ENCODE data around the gene PCDHGA10. TPM values are rescaled to one million over a fixed set of nuclear protein-coding genes. Genes with fewer than 3 reads are reported as not detected.
"Not testable (repeated sequence)": the region's sequence is repeated elsewhere in the genome, so short reads cannot be mapped to it uniquely, and the experiment has no call there.

The PCDHGA10 gene
- total RNA-seq, 4 donors from 2014 or later: 7.0 to 23.6 (median 10.3) TPM

GRCh38 chr5:141398608-141399007 is 14.2 kb upstream of the PCDHGA10 start:
- no peak for DNase-seq (ENCODE audit: low spot score in 2 of 2)
- no peak overlapping the region for H3K27ac ChIP-seq
- H3K4me1 ChIP-seq: no peaks in the 10 kb centered on the region
- H3K4me3 ChIP-seq: no peak overlapping the region
- peaks cover 5% of the 10 kb centered on the region for H3K27me3 ChIP-seq
- peaks cover 65% of the 10 kb centered on the region for H3K9me3 ChIP-seq
- TF ChIP-seq POLR2A (IDR thresholded peaks at IDR 0.05) (no peak), CTCF (IDR thresholded peaks at IDR 0.05) (no peak), EP300 (IDR thresholded peaks at IDR 0.05) (no peak), POLR2AphosphoS5 (IDR thresholded peaks at IDR 0.05) (no peak)
- H3K36me3 ChIP-seq: no peaks in the 10 kb centered on the region
- WGBS: 25% methylated on average over 15 of the region's 15 CpGs

DNA sequence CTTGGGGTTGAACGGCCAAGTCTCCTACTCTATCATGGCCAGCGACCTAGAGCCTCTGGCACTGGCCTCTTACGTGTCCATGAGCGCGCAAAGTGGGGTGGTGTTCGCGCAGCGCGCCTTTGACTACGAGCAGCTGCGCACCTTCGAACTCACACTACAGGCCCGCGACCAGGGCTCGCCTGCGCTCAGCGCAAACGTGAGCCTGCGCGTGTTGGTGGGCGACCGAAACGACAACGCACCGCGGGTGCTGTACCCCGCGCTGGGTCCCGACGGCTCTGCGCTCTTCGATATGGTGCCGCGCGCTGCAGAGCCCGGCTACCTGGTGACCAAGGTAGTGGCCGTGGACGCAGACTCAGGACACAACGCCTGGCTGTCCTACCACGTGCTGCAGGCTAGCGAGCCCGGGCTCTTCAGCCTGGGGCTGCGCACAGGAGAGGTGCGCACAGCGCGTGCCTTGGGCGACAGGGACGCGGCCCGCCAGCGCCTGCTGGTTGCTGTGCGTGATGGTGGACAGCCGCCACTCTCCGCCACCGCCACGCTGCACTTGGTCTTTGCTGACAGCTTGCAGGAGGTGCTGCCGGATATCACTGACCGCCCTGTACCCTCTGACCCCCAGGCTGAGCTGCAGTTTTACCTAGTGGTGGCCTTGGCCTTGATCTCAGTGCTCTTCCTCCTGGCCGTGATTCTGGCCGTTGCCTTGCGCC is 13.1 kb upstream of the PCDHGA10 start:
- whole genome bisulfite sequencing: 32% methylated on average over 16 of the region's 61 CpGs
- H3K36me3 ChIP-seq: no peaks in the 10 kb centered on the region
- no peak overlapping the region for H3K4me3 ChIP-seq
- H3K9me3 ChIP-seq: peaks cover 62% of the 10 kb centered on the region
- TF ChIP-seq CTCF (IDR thresholded peaks at IDR 0.05) (no peak), POLR2AphosphoS5 (IDR thresholded peaks at IDR 0.05) (no peak), EP300 (IDR thresholded peaks at IDR 0.05) (no peak), POLR2A (IDR thresholded peaks at IDR 0.05) (no peak)
- H3K27ac ChIP-seq: no peak overlapping the region
- peaks cover 5% of the 10 kb centered on the region for H3K27me3 ChIP-seq
- no peaks in the 10 kb centered on the region for H3K4me1 ChIP-seq
- DNase-seq (ENCODE audit: low spot score in 2 of 2): no peak

DNA sequence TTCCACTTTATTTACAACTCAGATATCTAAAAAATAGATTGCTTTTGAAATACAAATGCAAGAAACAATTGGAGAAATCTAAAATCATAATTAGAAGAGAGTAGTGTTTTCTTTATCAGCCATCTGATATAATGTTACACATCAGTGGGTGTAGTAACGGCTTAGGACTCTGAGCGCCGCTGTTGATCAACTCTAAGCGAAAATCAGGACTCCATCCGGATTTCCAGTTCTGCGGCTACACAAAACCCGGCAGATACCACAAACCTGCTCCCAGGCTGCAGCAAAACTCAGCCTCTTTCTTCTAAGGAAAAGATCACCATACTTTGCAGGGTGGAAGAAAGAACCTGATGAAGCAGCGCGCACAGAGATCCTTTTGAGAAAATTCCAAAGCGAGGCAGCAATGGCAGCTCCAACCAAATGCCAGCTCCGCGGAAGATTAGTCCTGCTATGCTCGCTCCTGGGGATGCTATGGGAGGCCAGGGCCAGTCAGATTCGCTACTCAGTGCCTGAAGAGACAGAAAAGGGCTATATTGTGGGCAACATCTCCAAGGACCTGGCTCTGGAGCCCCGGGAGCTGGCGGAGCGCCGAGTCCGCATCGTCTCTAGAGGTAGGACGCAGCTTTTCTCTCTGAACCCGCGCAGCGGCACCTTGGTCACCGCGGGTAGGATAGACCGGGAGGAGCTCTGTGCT is 10.1 kb upstream of the PCDHGA10 start, which contains the start of gene PCDHGA9:
Gene PCDHGA9, plus strand, starts transcription at position 226 of the 691 bp plus-strand sequence. Its CDS starts 175 bp downstream, at position 401.
- H3K9me3 ChIP-seq: peaks cover 63% of the 10 kb centered on the region
- TF ChIP-seq POLR2A (IDR thresholded peaks at IDR 0.05) (no peak), CTCF (IDR thresholded peaks at IDR 0.05) (peak in 1 of 2 donors; percentile 23)
- DNase-seq (ENCODE audit: low spot score in 2 of 2): no peak
- H3K4me3 ChIP-seq: peak within 1 kb of the TSS; percentile 30
- 14% methylated on average over 23 of the region's 27 CpGs for WGBS
- H3K4me1 ChIP-seq: no peaks in the 10 kb centered on the region
- peaks cover 5% of the 10 kb centered on the region for H3K27me3 ChIP-seq
- no peak within 1 kb of the TSS for H3K27ac ChIP-seq
- no peaks in the 10 kb centered on the region for H3K36me3 ChIP-seq

- DNase-seq (ENCODE audit: low spot score in 2 of 2): no peak
- 20% methylated on average over 21 of the region's 22 CpGs for WGBS
- Histone ChIP-seq H3K9me3 (peaks cover 62% of the 10 kb centered on the region), H3K27ac (no peak overlapping the region), H3K4me1 (no peaks in the 10 kb centered on the region), H3K4me3 (peak overlapping the region; percentile 30), H3K27me3 (peaks cover 5% of the 10 kb centered on the region), H3K36me3 (no peaks in the 10 kb centered on the region)
- no peak for TF ChIP-seq POLR2A (IDR thresholded peaks at IDR 0.05)
- no peak for TF ChIP-seq CTCF (IDR thresholded peaks at IDR 0.05)
- TF ChIP-seq EP300 (IDR thresholded peaks at IDR 0.05): no peak
- TF ChIP-seq POLR2AphosphoS5 (IDR thresholded peaks at IDR 0.05): no peak
Measured at GRCh38 chr5:141403387-141403786, 9.4 kb upstream of the PCDHGA10 start.

- H3K9me3 ChIP-seq: peaks cover 52% of the 10 kb centered on the region
- not testable (repeated sequence) for H3K27ac ChIP-seq; DNase-seq (ENCODE audit: low spot score in 2 of 2); H3K4me1 ChIP-seq; H3K36me3 ChIP-seq; H3K27me3 ChIP-seq
- H3K4me3 ChIP-seq: peak within 1 kb of the TSS; percentile 37
- peak; percentile 7 to 51 for TF ChIP-seq CTCF (IDR thresholded peaks at IDR 0.05)
- 17% methylated on average over 34 of the region's 51 CpGs for WGBS
Measured at GRCh38 chr5:141407790-141408505, 4.8 kb upstream of the PCDHGA10 start, which contains the start of gene PCDHGB6. Gene PCDHGB6 (plus strand): TSS chr5:141408021. CDS start chr5:141408203, 182 bp downstream.

Data from suprapubic skin (tissue), 4 donors.